ENCODE measurements around the gene RBM19. TPM values are rescaled to one million over a fixed set of nuclear protein-coding genes. Genes with fewer than 3 reads are reported as not detected.

Gene RBM19
- total RNA-seq, 1 donor from 2014 or later = 77.0 TPM

DNA sequence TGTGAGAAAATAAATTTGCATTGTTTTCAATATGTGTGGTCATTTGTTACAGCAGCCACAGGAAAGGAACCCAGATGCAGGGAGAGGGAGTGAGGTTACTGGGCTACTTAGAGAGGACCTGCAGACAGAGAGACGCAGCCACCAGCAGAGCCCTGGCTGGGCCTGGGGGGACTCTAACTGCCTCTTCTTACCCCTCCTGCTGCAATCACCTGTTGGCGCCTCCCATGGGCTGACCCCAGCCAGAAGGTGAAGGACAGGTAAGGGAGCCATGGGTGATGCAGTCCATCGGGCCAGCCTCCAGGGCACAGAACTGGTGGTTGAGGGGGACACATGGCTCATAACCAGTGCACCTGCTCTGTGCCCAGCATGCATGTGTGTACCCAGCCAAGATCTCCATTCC, 15.8 kb upstream of the RBM19 start:
- Mint-ChIP-seq H3K4me3 (no peak overlapping the region), H3K27me3 (peaks cover 13% of the 10 kb centered on the region), H3K4me1 (no peaks in the 10 kb centered on the region), H3K9me3 (no peaks in the 10 kb centered on the region), H3K27ac (no peak overlapping the region), H3K36me3 (ENCODE audit: low read depth) (no peaks in the 10 kb centered on the region)
- intact Hi-C loops (cut with micrococcal nuclease) = no loop called here
- ChIA-PET POLR2A (no interaction called here), CTCF (interaction anchor here (1.1 to 1.8 kb wide), 2 partner anchors 13 to 1936 kb away, joined by 3 to 8 read pairs; no protein-coding TSS in a partner anchor)
- ATAC-seq (ENCODE audit: low read depth) (no peak), DNase-seq (no peak)
- TF ChIP-seq, protein P1, sequence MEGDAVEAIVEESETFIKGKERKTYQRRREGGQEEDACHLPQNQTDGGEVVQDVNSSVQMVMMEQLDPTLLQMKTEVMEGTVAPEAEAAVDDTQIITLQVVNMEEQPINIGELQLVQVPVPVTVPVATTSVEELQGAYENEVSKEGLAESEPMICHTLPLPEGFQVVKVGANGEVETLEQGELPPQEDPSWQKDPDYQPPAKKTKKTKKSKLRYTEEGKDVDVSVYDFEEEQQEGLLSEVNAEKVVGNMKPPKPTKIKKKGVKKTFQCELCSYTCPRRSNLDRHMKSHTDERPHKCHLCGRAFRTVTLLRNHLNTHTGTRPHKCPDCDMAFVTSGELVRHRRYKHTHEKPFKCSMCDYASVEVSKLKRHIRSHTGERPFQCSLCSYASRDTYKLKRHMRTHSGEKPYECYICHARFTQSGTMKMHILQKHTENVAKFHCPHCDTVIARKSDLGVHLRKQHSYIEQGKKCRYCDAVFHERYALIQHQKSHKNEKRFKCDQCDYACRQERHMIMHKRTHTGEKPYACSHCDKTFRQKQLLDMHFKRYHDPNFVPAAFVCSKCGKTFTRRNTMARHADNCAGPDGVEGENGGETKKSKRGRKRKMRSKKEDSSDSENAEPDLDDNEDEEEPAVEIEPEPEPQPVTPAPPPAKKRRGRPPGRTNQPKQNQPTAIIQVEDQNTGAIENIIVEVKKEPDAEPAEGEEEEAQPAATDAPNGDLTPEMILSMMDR (IDR thresholded peaks at IDR 0.05) = no peak

DNA sequence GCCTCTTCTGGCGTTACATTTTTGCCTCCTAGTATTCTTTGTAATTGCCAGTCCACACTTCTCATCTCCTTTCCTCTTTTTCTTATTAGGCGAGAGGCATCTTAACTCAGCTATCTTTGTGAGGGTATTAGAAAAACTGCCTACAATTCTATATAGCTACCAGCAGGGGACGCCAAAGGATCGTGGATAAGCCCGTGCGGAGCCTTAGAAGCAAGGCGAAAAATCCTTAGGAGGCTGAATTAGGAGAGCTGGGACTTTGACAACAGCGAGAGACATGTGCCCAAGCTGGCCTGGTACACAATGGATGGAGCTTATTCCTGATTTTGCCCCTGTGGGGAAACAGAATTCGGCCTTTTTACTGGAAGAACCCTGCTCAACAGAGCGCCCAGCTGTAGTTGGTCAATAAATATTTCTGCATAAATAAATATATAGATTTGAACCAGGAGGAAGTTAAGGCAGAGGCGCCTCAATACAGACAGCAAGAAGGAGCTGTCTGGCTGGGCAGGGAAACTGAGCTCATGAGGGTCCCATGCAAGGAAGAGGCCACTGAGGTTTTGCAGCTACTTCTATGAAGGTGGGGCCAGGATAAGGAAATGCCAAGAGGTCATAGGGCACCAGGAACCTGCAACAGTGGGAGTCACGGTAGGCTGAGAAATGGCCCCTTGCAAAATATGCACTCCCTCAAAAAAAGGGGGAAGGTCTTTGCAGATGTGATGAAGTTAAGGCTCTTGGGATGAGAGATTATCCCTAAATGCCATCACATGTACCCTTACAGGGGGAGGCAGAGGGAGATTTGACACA, 14.6 kb upstream of the RBM19 start:
- H3K36me3 Mint-ChIP-seq (ENCODE audit: low read depth) = no peaks in the 10 kb centered on the region
- CTCF ChIA-PET = interaction anchor here (1.0 to 1.8 kb wide), 5 partner anchors 12 to 1937 kb away, joined by 3 to 14 read pairs (median 5); no protein-coding TSS in a partner anchor

DNA sequence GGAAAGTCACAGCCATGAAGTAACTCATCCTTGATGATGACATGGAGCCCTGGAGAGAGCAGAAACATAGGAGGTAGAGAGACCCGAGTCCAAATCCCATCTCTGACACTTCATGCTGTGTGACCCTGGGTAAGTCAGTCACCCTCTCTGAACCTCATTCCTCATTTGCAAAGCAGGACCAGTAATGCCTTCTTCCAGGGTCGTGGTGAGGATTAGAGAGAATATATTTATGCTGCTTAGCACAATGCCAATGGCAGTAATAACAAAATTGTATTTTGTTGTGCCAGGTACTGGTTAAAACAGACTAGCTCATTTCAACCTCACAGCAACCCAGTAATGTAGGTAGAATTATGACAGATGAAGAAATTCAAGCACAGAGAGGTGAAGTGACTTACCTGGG, 13.9 kb upstream of the RBM19 start:
- ChIA-PET CTCF (interaction anchor here (1.0 to 1.8 kb wide), 4 partner anchors 13 to 1938 kb away, joined by 4 to 14 read pairs (median 6); no protein-coding TSS in a partner anchor), POLR2A (no interaction called here)
- no peak overlapping the region for H3K27ac Mint-ChIP-seq
- H3K27me3 Mint-ChIP-seq = peaks cover 24% of the 10 kb centered on the region
- no peaks in the 10 kb centered on the region for H3K4me1 Mint-ChIP-seq
- H3K9me3 Mint-ChIP-seq = no peaks in the 10 kb centered on the region
- no peaks in the 10 kb centered on the region for H3K36me3 Mint-ChIP-seq (ENCODE audit: low read depth)
- TF ChIP-seq, protein P1 (IDR thresholded peaks at IDR 0.05) = no peak
- H3K4me3 Mint-ChIP-seq = no peak overlapping the region
- ATAC-seq (ENCODE audit: low read depth) (no peak), DNase-seq (no peak)
- intact Hi-C loops (cut with micrococcal nuclease) = loop anchor here (1.0 kb wide), 1 partner anchor 528 kb away; no protein-coding TSS in a partner anchor

More for the DNA sequence above, 14.6 kb upstream of the RBM19 start:
- intact Hi-C loops (cut with micrococcal nuclease) = loop anchor here (1.0 kb wide), 1 partner anchor 528 kb away; no protein-coding TSS in a partner anchor
- TF ChIP-seq, protein P1 (IDR thresholded peaks at IDR 0.05) = no peak
- Mint-ChIP-seq H3K9me3 (no peaks in the 10 kb centered on the region), H3K4me3 (no peak overlapping the region), H3K4me1 (no peaks in the 10 kb centered on the region), H3K27me3 (peaks cover 21% of the 10 kb centered on the region), H3K27ac (no peak overlapping the region)
- DNase-seq = no peak
- POLR2A ChIA-PET = no interaction called here
- ATAC-seq (ENCODE audit: low read depth) = no peak

DNA sequence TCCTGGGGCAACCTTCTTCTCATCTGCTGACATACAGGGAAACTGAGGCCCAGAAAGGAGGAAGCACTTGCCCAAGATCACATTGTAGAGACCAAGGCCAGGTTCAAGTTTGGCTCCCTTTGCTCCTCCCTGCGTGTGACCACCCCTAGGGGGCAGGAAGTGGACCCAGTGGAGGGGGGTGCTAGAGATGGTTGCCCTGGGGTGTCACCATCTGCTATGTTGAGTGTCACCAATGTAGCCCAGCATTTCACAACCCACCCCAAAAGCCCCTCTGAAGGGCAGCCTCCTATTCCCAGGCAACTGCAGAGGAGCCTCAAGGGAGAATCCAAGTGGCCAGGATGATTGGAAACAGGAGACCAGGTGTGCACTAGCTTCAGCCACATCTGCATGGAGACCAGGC, 12.0 kb upstream of the RBM19 start:
- ChIA-PET CTCF (no interaction called here), POLR2A (no interaction called here)
- TF ChIP-seq, protein P1 (IDR thresholded peaks at IDR 0.05) = no peak
- Mint-ChIP-seq H3K4me1 (no peaks in the 10 kb centered on the region), H3K36me3 (ENCODE audit: low read depth) (no peaks in the 10 kb centered on the region), H3K9me3 (no peaks in the 10 kb centered on the region), H3K27me3 (peaks cover 39% of the 10 kb centered on the region), H3K4me3 (no peak overlapping the region), H3K27ac (no peak overlapping the region)
- ATAC-seq (ENCODE audit: low read depth) = no peak
- no peak for DNase-seq
- intact Hi-C loops (cut with micrococcal nuclease) = no loop called here

DNA sequence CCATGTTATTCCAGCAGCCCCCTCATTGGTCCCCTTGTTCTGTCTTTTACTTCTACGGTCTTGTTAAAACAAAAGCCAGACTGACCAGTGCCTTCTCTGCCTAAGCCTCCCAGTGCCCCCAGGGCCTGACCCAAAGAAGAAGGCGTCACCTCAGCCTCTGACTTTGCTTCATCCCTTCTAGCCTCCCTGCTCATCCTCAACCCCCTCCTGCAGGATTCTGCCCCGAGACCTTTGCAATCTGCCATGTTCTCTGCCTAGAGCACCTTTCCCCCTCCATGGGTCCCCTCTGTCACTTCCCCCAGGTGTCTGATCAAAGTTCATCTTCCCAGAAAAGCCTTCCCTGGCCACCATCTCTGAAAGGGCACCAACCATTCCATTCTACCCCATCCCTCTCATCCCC, 7.9 kb upstream of the RBM19 start:
- H3K9me3 Mint-ChIP-seq = no peaks in the 10 kb centered on the region
- no peaks in the 10 kb centered on the region for H3K36me3 Mint-ChIP-seq (ENCODE audit: low read depth)
- H3K4me1 Mint-ChIP-seq = peaks cover 4% of the 10 kb centered on the region
- H3K27me3 Mint-ChIP-seq = peaks cover 42% of the 10 kb centered on the region
- TF ChIP-seq, protein P1 (IDR thresholded peaks at IDR 0.05) = no peak
- H3K27ac Mint-ChIP-seq = no peak overlapping the region
- H3K4me3 Mint-ChIP-seq = no peak overlapping the region
- POLR2A ChIA-PET = no interaction called here
- ATAC-seq (ENCODE audit: low read depth) (no peak), DNase-seq (no peak)
- intact Hi-C loops (cut with micrococcal nuclease) = no loop called here
- CTCF ChIA-PET = no interaction called here
